Measurements from ENCODE around the gene STX3.

- TF ChIP-seq SIN3A (IDR thresholded peaks at IDR 0.05; ENCODE audit: low read depth): no peak
- TF ChIP-seq, protein P1, sequence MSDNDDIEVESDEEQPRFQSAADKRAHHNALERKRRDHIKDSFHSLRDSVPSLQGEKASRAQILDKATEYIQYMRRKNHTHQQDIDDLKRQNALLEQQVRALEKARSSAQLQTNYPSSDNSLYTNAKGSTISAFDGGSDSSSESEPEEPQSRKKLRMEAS (IDR thresholded peaks at IDR 0.05): no peak
- TF ChIP-seq, protein P2, sequence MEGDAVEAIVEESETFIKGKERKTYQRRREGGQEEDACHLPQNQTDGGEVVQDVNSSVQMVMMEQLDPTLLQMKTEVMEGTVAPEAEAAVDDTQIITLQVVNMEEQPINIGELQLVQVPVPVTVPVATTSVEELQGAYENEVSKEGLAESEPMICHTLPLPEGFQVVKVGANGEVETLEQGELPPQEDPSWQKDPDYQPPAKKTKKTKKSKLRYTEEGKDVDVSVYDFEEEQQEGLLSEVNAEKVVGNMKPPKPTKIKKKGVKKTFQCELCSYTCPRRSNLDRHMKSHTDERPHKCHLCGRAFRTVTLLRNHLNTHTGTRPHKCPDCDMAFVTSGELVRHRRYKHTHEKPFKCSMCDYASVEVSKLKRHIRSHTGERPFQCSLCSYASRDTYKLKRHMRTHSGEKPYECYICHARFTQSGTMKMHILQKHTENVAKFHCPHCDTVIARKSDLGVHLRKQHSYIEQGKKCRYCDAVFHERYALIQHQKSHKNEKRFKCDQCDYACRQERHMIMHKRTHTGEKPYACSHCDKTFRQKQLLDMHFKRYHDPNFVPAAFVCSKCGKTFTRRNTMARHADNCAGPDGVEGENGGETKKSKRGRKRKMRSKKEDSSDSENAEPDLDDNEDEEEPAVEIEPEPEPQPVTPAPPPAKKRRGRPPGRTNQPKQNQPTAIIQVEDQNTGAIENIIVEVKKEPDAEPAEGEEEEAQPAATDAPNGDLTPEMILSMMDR (IDR thresholded peaks at IDR 0.05 in 2 of 3, conservative IDR thresholded peaks at IDR 0.05 in 1 of 3; ENCODE audit: borderline replicate concordance in 1 of 3, insufficient read depth in 1 of 3, low read depth in 2 of 3, low read length in 2 of 3): no peak
Observed at GRCh38 chr11:59785818-59786217, 30.6 kb downstream of the STX3 start.
